ENCODE data around the gene DIDO1.

The DIDO1 gene

DNA sequence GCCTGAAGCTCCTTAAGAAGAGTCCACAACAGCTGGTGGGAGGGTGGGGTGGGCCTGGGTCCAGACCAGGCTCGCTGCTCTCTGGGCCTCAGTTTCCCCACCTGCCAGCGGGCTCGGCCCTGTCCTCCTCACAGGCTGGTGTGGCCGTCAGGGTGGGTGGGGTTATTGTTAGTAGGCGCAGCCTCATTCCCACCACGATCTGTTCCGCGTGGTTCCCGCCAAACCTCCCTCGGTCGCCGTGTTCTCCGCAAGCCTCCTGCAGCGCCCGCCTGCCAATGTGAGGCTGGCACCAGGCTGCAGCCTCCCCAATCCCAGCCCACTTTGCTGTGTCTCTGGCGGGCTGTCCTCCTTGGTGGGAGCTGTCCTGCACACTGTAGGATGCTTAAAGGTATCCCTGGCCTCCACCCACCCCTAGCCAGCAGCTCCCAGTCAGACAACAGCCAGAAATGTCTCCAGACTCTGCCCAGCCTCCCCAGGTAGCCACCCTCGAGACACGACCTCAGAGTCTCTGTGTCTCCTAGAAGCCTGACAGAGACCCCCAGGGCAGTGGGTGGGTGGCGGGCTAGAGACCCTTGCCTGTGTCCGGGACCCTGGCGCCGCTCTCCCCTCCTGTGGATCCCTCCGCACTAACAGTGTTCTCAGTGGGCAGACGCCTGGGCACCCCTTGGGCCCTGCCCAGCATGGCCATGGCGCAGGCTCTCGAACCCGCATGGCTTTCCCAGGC lies 41.5 kb upstream of the DIDO1 start:
- no peaks in the 10 kb centered on the region for H3K36me3 ChIP-seq (ENCODE audit: control insufficient read depth, insufficient read depth, low read length)
- H3K4me3 ChIP-seq (ENCODE audit: low read length): no peak overlapping the region
- H3K27me3 ChIP-seq (ENCODE audit: control insufficient read depth, insufficient read depth, low read length): peaks cover 21% of the 10 kb centered on the region
- peaks cover 4% of the 10 kb centered on the region for H3K4me1 ChIP-seq (ENCODE audit: control insufficient read depth, insufficient read depth, low read length)
- no peak overlapping the region for H3K9ac ChIP-seq (ENCODE audit: low read length)
- no peaks in the 10 kb centered on the region for H3K9me3 ChIP-seq (ENCODE audit: control insufficient read depth, low read length)

DNA sequence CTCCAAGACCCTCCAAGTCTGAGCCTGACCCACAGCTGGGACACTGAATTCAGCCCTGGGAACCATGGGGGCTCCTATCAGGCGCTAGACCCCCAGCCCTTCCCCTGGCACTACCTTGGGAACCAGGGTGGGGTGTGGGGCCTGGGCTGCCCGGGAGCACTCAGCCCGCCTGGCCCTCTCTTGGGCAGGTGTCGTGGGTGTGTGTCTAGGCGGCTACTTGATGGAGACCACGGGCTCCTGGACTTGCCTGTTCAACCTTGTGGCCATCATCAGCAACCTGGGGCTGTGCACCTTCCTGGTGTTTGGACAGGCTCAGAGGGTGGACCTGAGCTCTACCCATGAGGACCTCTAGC lies 40.8 kb upstream of the DIDO1 start:
- Histone ChIP-seq H3K27me3 (ENCODE audit: control insufficient read depth, insufficient read depth, low read length) (peaks cover 17% of the 10 kb centered on the region), H3K36me3 (ENCODE audit: control insufficient read depth, insufficient read depth, low read length) (no peaks in the 10 kb centered on the region), H3K4me1 (ENCODE audit: control insufficient read depth, insufficient read depth, low read length) (no peaks in the 10 kb centered on the region), H3K9ac (ENCODE audit: low read length) (no peak overlapping the region), H3K9me3 (ENCODE audit: control insufficient read depth, low read length) (no peaks in the 10 kb centered on the region), H3K4me3 (ENCODE audit: low read length) (no peak overlapping the region)

DNA sequence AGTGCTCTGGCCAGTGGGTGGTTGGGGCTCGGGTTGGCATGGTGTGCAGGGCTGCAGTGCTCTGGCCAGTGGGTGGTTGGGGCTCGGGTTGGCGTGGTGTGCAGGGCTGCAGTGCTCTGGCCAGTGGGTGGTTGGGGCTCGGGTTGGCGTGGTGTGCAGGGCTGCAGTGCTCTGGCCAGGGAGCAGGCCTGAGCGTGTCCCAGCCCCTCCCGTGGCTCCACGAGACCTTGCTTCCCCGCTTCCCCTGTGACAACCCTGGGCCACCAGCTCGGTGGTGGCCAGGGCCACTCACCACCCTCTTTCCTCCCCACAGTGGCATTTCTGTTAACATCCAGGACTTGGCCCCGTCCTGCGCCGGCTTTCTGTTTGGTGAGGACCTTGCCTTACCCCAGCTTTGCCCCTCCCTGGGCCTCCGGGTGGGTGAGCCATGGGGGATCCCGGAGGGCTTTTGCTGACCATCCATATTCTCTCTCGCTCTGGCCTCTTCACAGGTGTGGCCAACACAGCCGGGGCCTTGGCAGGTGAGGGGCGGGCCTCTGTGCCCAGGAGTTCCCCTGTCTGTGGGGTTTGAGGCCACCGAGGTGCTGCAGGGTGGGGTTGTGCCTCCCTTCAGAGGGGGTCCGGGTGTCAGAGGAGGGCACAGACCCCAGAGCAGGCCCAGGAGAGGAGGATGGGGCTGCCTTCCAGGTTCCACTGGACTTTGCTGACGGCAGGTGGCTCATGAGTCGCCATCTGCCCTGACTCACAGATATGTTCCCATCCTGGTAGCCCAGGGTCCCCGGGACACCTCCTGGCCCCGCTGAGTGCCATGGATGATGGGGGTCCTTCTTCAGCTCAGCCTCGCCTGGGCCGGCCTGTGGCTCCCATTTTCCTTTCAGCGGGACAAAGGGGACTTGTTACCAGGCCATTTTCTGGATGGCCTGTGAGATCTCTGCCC lies 40.2 kb upstream of the DIDO1 start:
- H3K9me3 ChIP-seq (ENCODE audit: control insufficient read depth, low read length): no peaks in the 10 kb centered on the region
- no peaks in the 10 kb centered on the region for H3K36me3 ChIP-seq (ENCODE audit: control insufficient read depth, insufficient read depth, low read length)
- H3K27me3 ChIP-seq (ENCODE audit: control insufficient read depth, insufficient read depth, low read length): peaks cover 17% of the 10 kb centered on the region
- no peak overlapping the region for H3K4me3 ChIP-seq (ENCODE audit: low read length)
- H3K9ac ChIP-seq (ENCODE audit: low read length): no peak overlapping the region
- H3K4me1 ChIP-seq (ENCODE audit: control insufficient read depth, insufficient read depth, low read length): no peaks in the 10 kb centered on the region

- no peak overlapping the region for H3K4me3 ChIP-seq (ENCODE audit: low read length)
- H3K9ac ChIP-seq (ENCODE audit: low read length): no peak overlapping the region
- peaks cover 5% of the 10 kb centered on the region for H3K27me3 ChIP-seq (ENCODE audit: control insufficient read depth, insufficient read depth, low read length)
- H3K4me1 ChIP-seq (ENCODE audit: control insufficient read depth, insufficient read depth, low read length): no peaks in the 10 kb centered on the region
- no peaks in the 10 kb centered on the region for H3K9me3 ChIP-seq (ENCODE audit: control insufficient read depth, low read length)
- H3K36me3 ChIP-seq (ENCODE audit: control insufficient read depth, insufficient read depth, low read length): no peaks in the 10 kb centered on the region
These were observed 39.1 kb upstream of the DIDO1 start for GRCh38 chr20:62965363-62965771.

- H3K4me3 ChIP-seq (ENCODE audit: low read length): no peak overlapping the region
- no peaks in the 10 kb centered on the region for H3K4me1 ChIP-seq (ENCODE audit: control insufficient read depth, insufficient read depth, low read length)
- no peaks in the 10 kb centered on the region for H3K27me3 ChIP-seq (ENCODE audit: control insufficient read depth, insufficient read depth, low read length)
- no peaks in the 10 kb centered on the region for H3K36me3 ChIP-seq (ENCODE audit: control insufficient read depth, insufficient read depth, low read length)
- no peaks in the 10 kb centered on the region for H3K9me3 ChIP-seq (ENCODE audit: control insufficient read depth, low read length)
- H3K9ac ChIP-seq (ENCODE audit: low read length): no peak overlapping the region
These were observed 38.4 kb upstream of the DIDO1 start for GRCh38 chr20:62964700-62965099.

- H3K36me3 ChIP-seq (ENCODE audit: control insufficient read depth, insufficient read depth, low read length): no peaks in the 10 kb centered on the region
- no peaks in the 10 kb centered on the region for H3K4me1 ChIP-seq (ENCODE audit: control insufficient read depth, insufficient read depth, low read length)
- no peak overlapping the region for H3K9ac ChIP-seq (ENCODE audit: low read length)
- no peaks in the 10 kb centered on the region for H3K27me3 ChIP-seq (ENCODE audit: control insufficient read depth, insufficient read depth, low read length)
- H3K9me3 ChIP-seq (ENCODE audit: control insufficient read depth, low read length): no peaks in the 10 kb centered on the region
- H3K4me3 ChIP-seq (ENCODE audit: low read length): no peak overlapping the region
These were observed 37.5 kb upstream of the DIDO1 start for GRCh38 chr20:62963614-62964397.

GRCh38 chr20:62962891-62963613 lies 36.7 kb upstream of the DIDO1 start:
- H3K4me3 ChIP-seq (ENCODE audit: low read length): no peak overlapping the region
- no peaks in the 10 kb centered on the region for H3K27me3 ChIP-seq (ENCODE audit: control insufficient read depth, insufficient read depth, low read length)
- no peaks in the 10 kb centered on the region for H3K9me3 ChIP-seq (ENCODE audit: control insufficient read depth, low read length)
- H3K9ac ChIP-seq (ENCODE audit: low read length): no peak overlapping the region
- H3K36me3 ChIP-seq (ENCODE audit: control insufficient read depth, insufficient read depth, low read length): no peaks in the 10 kb centered on the region
- no peaks in the 10 kb centered on the region for H3K4me1 ChIP-seq (ENCODE audit: control insufficient read depth, insufficient read depth, low read length)

DNA sequence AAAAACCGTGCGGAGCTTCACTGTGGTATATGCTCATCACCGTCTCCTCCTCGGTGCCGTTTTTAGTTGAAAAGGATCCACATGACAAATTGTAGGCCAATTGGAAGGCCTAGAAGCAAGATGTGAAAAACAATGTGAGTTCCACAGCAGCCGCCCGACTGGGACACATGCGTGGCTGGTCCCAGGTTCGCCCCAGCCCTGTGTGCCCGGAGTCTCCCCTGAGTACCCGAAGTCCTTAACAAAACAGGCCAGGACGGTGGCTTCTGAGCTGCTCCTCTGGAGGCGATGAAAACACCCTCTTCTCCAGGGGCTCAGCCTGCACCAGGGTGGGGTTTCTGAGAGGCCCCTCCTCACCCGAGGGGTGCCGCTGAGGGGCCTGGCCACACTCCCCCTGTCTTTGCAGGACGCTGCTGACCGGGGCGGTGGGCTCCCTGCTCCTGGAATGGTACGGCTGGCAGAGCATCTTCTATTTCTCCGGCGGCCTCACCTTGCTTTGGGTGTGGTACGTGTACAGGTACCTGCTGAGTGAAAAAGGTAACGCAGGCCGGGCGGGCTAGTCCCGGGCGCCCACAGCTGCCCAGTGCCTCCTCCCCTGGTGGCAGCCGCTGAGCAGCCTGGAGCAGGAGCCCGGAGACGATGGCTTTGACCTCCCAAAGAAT lies 36.0 kb upstream of the DIDO1 start:
- H3K4me1 ChIP-seq (ENCODE audit: control insufficient read depth, insufficient read depth, low read length): no peaks in the 10 kb centered on the region
- H3K9ac ChIP-seq (ENCODE audit: low read length): no peak overlapping the region
- H3K36me3 ChIP-seq (ENCODE audit: control insufficient read depth, insufficient read depth, low read length): peaks cover 7% of the 10 kb centered on the region
- no peak overlapping the region for H3K4me3 ChIP-seq (ENCODE audit: low read length)
- H3K9me3 ChIP-seq (ENCODE audit: control insufficient read depth, low read length): no peaks in the 10 kb centered on the region
- H3K27me3 ChIP-seq (ENCODE audit: control insufficient read depth, insufficient read depth, low read length): no peaks in the 10 kb centered on the region

DNA sequence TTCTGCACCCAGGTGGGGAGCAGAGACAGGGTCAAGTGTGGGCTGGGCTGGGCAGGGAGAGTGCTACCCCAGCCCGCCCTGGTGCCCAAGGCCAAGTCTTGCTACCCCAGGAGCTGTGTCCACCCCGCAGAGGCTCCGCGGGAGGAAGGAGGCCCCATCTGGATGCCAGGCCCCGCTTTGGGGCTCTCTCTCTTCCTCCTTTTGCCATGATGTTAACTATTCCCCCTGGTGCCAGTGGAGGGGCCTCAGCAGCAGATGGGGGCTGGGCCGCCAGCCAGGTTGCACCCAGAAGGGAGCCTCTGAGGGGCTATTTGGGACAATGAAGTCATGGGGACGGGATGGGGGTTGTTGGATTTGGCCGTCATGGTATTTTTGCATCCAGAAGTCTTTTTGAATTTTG lies 35.5 kb upstream of the DIDO1 start:
- Histone ChIP-seq H3K36me3 (ENCODE audit: control insufficient read depth, insufficient read depth, low read length) (peaks cover 8% of the 10 kb centered on the region), H3K27me3 (ENCODE audit: control insufficient read depth, insufficient read depth, low read length) (no peaks in the 10 kb centered on the region), H3K9me3 (ENCODE audit: control insufficient read depth, low read length) (no peaks in the 10 kb centered on the region), H3K9ac (ENCODE audit: low read length) (no peak overlapping the region), H3K4me1 (ENCODE audit: control insufficient read depth, insufficient read depth, low read length) (peaks cover under 1% of the 10 kb centered on the region), H3K4me3 (ENCODE audit: low read length) (no peak overlapping the region)

DNA sequence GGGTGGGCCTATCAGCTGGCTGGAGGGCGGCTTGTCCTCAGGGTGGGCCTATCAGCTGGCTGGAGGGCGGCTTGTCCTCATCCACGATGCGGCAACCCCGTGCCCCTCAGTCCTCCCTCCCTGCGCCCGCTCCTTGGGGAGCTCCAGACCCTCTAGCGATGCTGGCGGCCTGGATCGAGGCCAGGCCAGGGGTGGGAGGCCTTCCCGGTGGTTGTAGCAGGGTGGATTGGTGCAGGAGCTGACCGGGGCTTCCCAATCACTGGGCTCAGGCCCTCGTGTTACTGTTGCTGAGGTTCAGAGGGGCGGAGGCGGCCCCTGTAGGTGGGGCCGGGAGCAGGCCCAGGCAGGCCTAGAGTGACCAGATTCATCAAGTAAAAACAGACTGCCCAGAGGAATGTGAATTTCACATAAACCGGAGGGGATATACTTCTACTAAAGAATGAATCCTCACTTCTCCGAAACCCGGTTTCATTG lies 35.0 kb upstream of the DIDO1 start:
- H3K4me1 ChIP-seq (ENCODE audit: control insufficient read depth, insufficient read depth, low read length): peaks cover 5% of the 10 kb centered on the region
- H3K9ac ChIP-seq (ENCODE audit: low read length): no peak overlapping the region
- no peaks in the 10 kb centered on the region for H3K27me3 ChIP-seq (ENCODE audit: control insufficient read depth, insufficient read depth, low read length)
- no peak overlapping the region for H3K4me3 ChIP-seq (ENCODE audit: low read length)
- H3K36me3 ChIP-seq (ENCODE audit: control insufficient read depth, insufficient read depth, low read length): peaks cover 8% of the 10 kb centered on the region
- no peaks in the 10 kb centered on the region for H3K9me3 ChIP-seq (ENCODE audit: control insufficient read depth, low read length)

Data from mucosa of stomach (tissue), 1 donor.